Left forelimb (tissue), 1 donor: ENCODE data around the gene MARCHF10.
A peak's percentile ranks its signal among the peaks of the same experiment; 100 is the strongest.
"Not testable (repeated sequence)": the region's sequence is repeated elsewhere in the genome, so short reads cannot be mapped to it uniquely, and the experiment has no call there.

ENCODE experiments used
- DNase-seq: peaks from one replicate; pipeline ENCODE4 v3.0.0-alpha.2; 2018; ENCODE audit warnings: low spot score

The MARCHF10 gene

GRCh38 chr17:62696726-62697490 lies 111.2 kb downstream of the MARCHF10 start:
- DNase-seq = no peak

- DNase-seq = no peak
These were observed 111.9 kb downstream of the MARCHF10 start for GRCh38 chr17:62696256-62696655.

GRCh38 chr17:62695093-62695738 lies 112.9 kb downstream of the MARCHF10 start:
- DNase-seq = not testable (repeated sequence)

- no peak for DNase-seq
These were observed 114.3 kb downstream of the MARCHF10 start for GRCh38 chr17:62693616-62694409.

GRCh38 chr17:62692721-62693431 lies 115.2 kb downstream of the MARCHF10 start:
- no peak for DNase-seq

GRCh38 chr17:62692159-62692651 lies 115.9 kb downstream of the MARCHF10 start:
- DNase-seq = no peak

GRCh38 chr17:62691589-62691915 lies 116.6 kb downstream of the MARCHF10 start:
- DNase-seq = not testable (repeated sequence)

- DNase-seq = no peak
These were observed 117.8 kb downstream of the MARCHF10 start for GRCh38 chr17:62690168-62690897.

- DNase-seq = no peak
These were observed 118.5 kb downstream of the MARCHF10 start for GRCh38 chr17:62689441-62690167.

- DNase-seq = no peak
These were observed 119.5 kb downstream of the MARCHF10 start for GRCh38 chr17:62688398-62689160.

GRCh38 chr17:62687997-62688396 lies 120.1 kb downstream of the MARCHF10 start:
- no peak for DNase-seq

GRCh38 chr17:62684179-62684578 lies 123.9 kb downstream of the MARCHF10 start:
- no peak for DNase-seq

GRCh38 chr17:62681939-62682381 lies 126.2 kb downstream of the MARCHF10 start:
- no peak for DNase-seq

GRCh38 chr17:62681061-62681938 lies 126.8 kb downstream of the MARCHF10 start:
- DNase-seq = no peak

- no peak for DNase-seq
These were observed 127.5 kb downstream of the MARCHF10 start for GRCh38 chr17:62680541-62681052.

GRCh38 chr17:62679866-62680377 lies 128.2 kb downstream of the MARCHF10 start:
- DNase-seq = peak; percentile 65

- DNase-seq = no peak
These were observed 129.7 kb downstream of the MARCHF10 start for GRCh38 chr17:62678214-62678919.
